D341Med (cell line): ENCODE measurements around the gene RYK.
A peak's percentile ranks its signal among the peaks of the same experiment; 100 is the strongest.
"Not testable (repeated sequence)": the region's sequence is repeated elsewhere in the genome, so short reads cannot be mapped to it uniquely, and the experiment has no call there.

Experiments
- DNase-seq: peaks from one replicate; pipeline ENCODE4 v3.0.0; 2012; ENCODE audit warnings: low spot score

RYK gene

GRCh38 chr3:134216191-134216764, 34.4 kb downstream of the RYK start:
- DNase-seq = no peak

- DNase-seq = no peak
Observed at GRCh38 chr3:134214239-134214638, 36.4 kb downstream of the RYK start.

GRCh38 chr3:134212967-134213665, 37.5 kb downstream of the RYK start:
- DNase-seq = peak; percentile 81

- peak; percentile 71 for DNase-seq
Observed at GRCh38 chr3:134211797-134212196, 38.9 kb downstream of the RYK start.

GRCh38 chr3:134205451-134205850, 45.2 kb downstream of the RYK start:
- no peak for DNase-seq

GRCh38 chr3:134201201-134202130, 49.2 kb downstream of the RYK start:
- DNase-seq = no peak

- DNase-seq = not testable (repeated sequence)
Observed at GRCh38 chr3:134199880-134200279, 50.8 kb downstream of the RYK start.

- no peak for DNase-seq
Observed at GRCh38 chr3:134199240-134199639, 51.4 kb downstream of the RYK start.

GRCh38 chr3:134198414-134198813, 52.2 kb downstream of the RYK start:
- no peak for DNase-seq

- DNase-seq = peak; percentile 59
Observed at GRCh38 chr3:134197681-134198261, 52.9 kb downstream of the RYK start.

GRCh38 chr3:134194247-134194646, 56.4 kb downstream of the RYK start:
- DNase-seq = no peak

- no peak for DNase-seq
Observed at GRCh38 chr3:134190250-134190649, 60.4 kb downstream of the RYK start.

- DNase-seq = no peak
Observed at GRCh38 chr3:134189849-134190248, 60.8 kb downstream of the RYK start.

GRCh38 chr3:134186391-134186790, 64.3 kb downstream of the RYK start:
- DNase-seq = no peak

- DNase-seq = no peak
Observed at GRCh38 chr3:134180761-134181160, 69.9 kb downstream of the RYK start.

- no peak for DNase-seq
Observed at GRCh38 chr3:134179508-134179907, 71.2 kb downstream of the RYK start.

- no peak for DNase-seq
Observed at GRCh38 chr3:134163096-134163495, 87.6 kb downstream of the RYK start.

GRCh38 chr3:134161898-134162615, 88.6 kb downstream of the RYK start:
- no peak for DNase-seq

- DNase-seq = no peak
Observed at GRCh38 chr3:134155446-134155845, 95.2 kb downstream of the RYK start.

- DNase-seq = no peak
Observed at GRCh38 chr3:134153761-134154160, 96.9 kb downstream of the RYK start.

- DNase-seq = no peak
Observed at GRCh38 chr3:134150476-134150875, 100.2 kb downstream of the RYK start.

GRCh38 chr3:134149286-134149685, 101.4 kb downstream of the RYK start:
- no peak for DNase-seq
